ENCODE results near the gene ZYX. TPM values are rescaled to one million over a fixed set of nuclear protein-coding genes. Genes with fewer than 3 reads are reported as not detected.
"Not testable (repeated sequence)": the region's sequence is repeated elsewhere in the genome, so short reads cannot be mapped to it uniquely, and the experiment has no call there.

Gene ZYX
- total RNA-seq, 3 donors from 2014 or later, result 60.2 to 61.0 (median 60.4) TPM

GRCh38 chr7:143422033-143422432, 40.9 kb downstream of the ZYX start:
- no peak overlapping the region for H3K4me3 ChIP-seq
- H3K27ac ChIP-seq, result no peak overlapping the region
- H3K9me3 ChIP-seq, result no peaks in the 10 kb centered on the region
- H3K4me1 ChIP-seq, result no peaks in the 10 kb centered on the region
- no peak for TF ChIP-seq CTCF (IDR thresholded peaks at IDR 0.05)
- TF ChIP-seq POLR2A (IDR thresholded peaks at IDR 0.05), result no peak
- no peak for TF ChIP-seq POLR2AphosphoS5 (IDR thresholded peaks at IDR 0.05)
- DNase-seq (ENCODE audit: low spot score in 2 of 2), result no peak
- H3K36me3 ChIP-seq, result no peaks in the 10 kb centered on the region
- intact Hi-C loops (cut with DNase I; ENCODE audit: low total_unique reads), result no loop called here
- no peaks in the 10 kb centered on the region for H3K27me3 ChIP-seq

- DNase-seq (ENCODE audit: low spot score in 2 of 2); H3K27me3 ChIP-seq; H3K4me1 ChIP-seq; intact Hi-C loops (cut with DNase I; ENCODE audit: low total_unique reads); H3K27ac ChIP-seq; H3K9me3 ChIP-seq; H3K36me3 ChIP-seq; H3K4me3 ChIP-seq: not testable (repeated sequence)
Observed at GRCh38 chr7:143424476-143424875, 43.3 kb downstream of the ZYX start.

- intact Hi-C loops (cut with DNase I; ENCODE audit: low total_unique reads), result no loop called here
- TF ChIP-seq CTCF (IDR thresholded peaks at IDR 0.05), result no peak
- TF ChIP-seq POLR2A (IDR thresholded peaks at IDR 0.05), result no peak
- no peak for TF ChIP-seq POLR2AphosphoS5 (IDR thresholded peaks at IDR 0.05)
- H3K4me3 ChIP-seq, result no peak overlapping the region
- DNase-seq (ENCODE audit: low spot score in 2 of 2), result no peak
- H3K27me3 ChIP-seq, result no peaks in the 10 kb centered on the region
- H3K36me3 ChIP-seq, result no peaks in the 10 kb centered on the region
- H3K9me3 ChIP-seq, result no peaks in the 10 kb centered on the region
- H3K27ac ChIP-seq, result no peak overlapping the region
- no peaks in the 10 kb centered on the region for H3K4me1 ChIP-seq
Observed at GRCh38 chr7:143426479-143427142, 45.5 kb downstream of the ZYX start.

- Histone ChIP-seq H3K9me3 (no peaks in the 10 kb centered on the region), H3K27me3 (no peaks in the 10 kb centered on the region), H3K27ac (peak overlapping the region; percentile 23 to 25), H3K36me3 (no peaks in the 10 kb centered on the region), H3K4me3 (no peak overlapping the region), H3K4me1 (no peaks in the 10 kb centered on the region)
- DNase-seq (ENCODE audit: low spot score in 2 of 2), result no peak
- intact Hi-C loops (cut with DNase I; ENCODE audit: low total_unique reads), result no loop called here
- TF ChIP-seq CTCF (IDR thresholded peaks at IDR 0.05), result no peak
- no peak for TF ChIP-seq POLR2AphosphoS5 (IDR thresholded peaks at IDR 0.05)
- TF ChIP-seq POLR2A (IDR thresholded peaks at IDR 0.05), result no peak
Observed at GRCh38 chr7:143429770-143430698, 48.9 kb downstream of the ZYX start.

- Histone ChIP-seq H3K27ac (no peak overlapping the region), H3K36me3 (no peaks in the 10 kb centered on the region), H3K9me3 (no peaks in the 10 kb centered on the region), H3K4me1 (no peaks in the 10 kb centered on the region), H3K27me3 (no peaks in the 10 kb centered on the region), H3K4me3 (no peak overlapping the region)
- intact Hi-C loops (cut with DNase I; ENCODE audit: low total_unique reads), result no loop called here
- DNase-seq (ENCODE audit: low spot score in 2 of 2), result no peak
- TF ChIP-seq CTCF (IDR thresholded peaks at IDR 0.05) (no peak), POLR2AphosphoS5 (IDR thresholded peaks at IDR 0.05) (no peak), POLR2A (IDR thresholded peaks at IDR 0.05) (no peak)
Observed at GRCh38 chr7:143431109-143431508, 50.0 kb downstream of the ZYX start.
